K562 (cell line): Measurements from ENCODE around the gene CEACAM5.

Experiments
- ATF7 ChIP-seq: fragments of 450-650 bp; IDR thresholded peaks from 2 replicates; pipeline ENCODE4 v1.7.1; 2014; ENCODE audit warnings: mild to moderate bottlenecking, moderate library complexity
- MCM3 ChIP-seq: fragments of 450-650 bp; IDR thresholded peaks from 2 replicates; pipeline ENCODE4 v1.6.1; 2016
- PTBP1 ChIP-seq: fragments of 200-400 bp; formaldehyde crosslinking; IDR thresholded peaks from 2 replicates; pipeline ENCODE4 v1.6.1; 2017; ENCODE audit warnings: low read depth, low read length
- TEAD1 ChIP-seq, 2 experiments: fragments of 450-650 bp in 1 of 2; sonication (generic) in 1 of 2; formaldehyde crosslinking; IDR thresholded peaks; 2 replicates each; pipeline versions ENCODE4 v1.4.0 to v1.8.0; 2020 to 2022; ENCODE audit warnings: mild to moderate bottlenecking in 2 of 2, missing genetic modification reagents in 1 of 2

DNA sequence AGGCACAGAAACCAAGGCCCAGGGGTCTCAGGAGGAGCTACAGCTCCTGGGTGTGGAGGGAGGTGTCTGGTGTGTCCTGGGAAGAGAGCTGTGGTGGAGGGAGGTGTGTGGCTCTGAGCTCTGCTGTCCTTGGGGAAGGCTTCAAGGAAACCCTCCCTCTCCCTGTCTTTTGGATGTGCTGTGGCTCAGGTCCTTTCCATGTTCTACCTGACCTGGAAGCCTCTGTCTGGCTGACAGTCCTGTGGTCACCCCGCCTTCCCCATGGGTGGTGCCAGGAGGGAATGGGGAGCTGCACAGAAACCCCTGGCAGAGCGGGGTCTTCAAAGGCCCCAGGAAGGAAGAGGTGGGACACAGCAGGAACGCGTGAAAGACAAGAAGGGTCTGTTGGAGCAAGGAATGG is 19.7 kb upstream of the CEACAM5 start:
- TF ChIP-seq MCM3 (no peak), ATF7 (no peak), TEAD1 (CRISPR knock-in tag; IDR thresholded peaks at IDR 0.05) (no peak), PTBP1 (no peak)
